Activated CD4-positive, CD25-positive, alpha-beta regulatory T cell treated with anti-CD3 and anti-CD28 coated beads, Interleukin-2, amount 50 U/mL, for 16 hours (primary cell): Measurements from ENCODE around the gene DSTYK.
"Not testable (repeated sequence)": the region's sequence is repeated elsewhere in the genome, so short reads cannot be mapped to it uniquely, and the experiment has no call there.

ENCODE experiments used
- DNase-seq: peaks from one replicate; pipeline ENCODE4 v3.0.0-alpha.2; 2020; ENCODE audit warnings: low read depth, low spot score

Gene DSTYK

DNA sequence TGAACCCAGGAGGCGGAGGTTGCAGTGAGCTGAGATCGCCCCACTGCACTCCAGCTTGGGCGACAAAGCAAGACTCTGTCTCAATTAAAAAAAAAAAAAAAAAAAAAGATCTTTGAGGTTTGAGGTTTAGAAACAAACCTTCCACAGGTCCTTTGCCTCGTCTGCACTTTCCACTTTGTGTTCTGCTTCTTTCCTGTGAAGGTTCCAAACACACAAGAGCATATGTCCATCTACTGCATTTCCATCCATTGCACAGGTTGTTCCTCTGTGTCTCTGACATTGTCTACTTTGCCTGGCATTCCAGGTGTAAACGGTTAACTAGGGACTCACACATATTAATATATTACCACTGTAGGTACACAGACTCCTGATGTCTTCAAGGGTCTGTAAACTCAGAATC is 40.1 kb downstream of the DSTYK start:
- no peak for DNase-seq

GRCh38 chr1:205170532-205171269 is 40.8 kb downstream of the DSTYK start:
- DNase-seq = no peak

GRCh38 chr1:205169248-205169647 is 42.3 kb downstream of the DSTYK start:
- DNase-seq = no peak

DNA sequence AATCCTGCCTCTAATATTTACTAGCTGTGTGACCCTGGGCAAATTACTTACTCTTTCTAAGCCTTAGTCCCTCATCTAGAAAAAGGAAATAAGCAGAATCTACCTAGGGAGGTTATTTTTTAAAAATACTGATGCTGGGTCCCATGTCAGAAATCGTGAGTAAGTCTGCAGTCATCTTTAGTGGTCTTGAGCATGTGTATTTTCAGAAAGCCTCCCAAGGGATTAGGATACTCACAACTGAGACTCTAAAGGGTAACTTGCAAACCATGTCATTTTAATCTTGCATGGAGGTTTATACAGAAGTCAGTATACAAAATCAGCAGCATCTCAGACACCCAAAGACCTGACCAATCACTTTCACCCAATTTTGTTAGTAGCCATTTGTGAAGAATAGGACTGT is 43.2 kb downstream of the DSTYK start:
- no peak for DNase-seq

DNA sequence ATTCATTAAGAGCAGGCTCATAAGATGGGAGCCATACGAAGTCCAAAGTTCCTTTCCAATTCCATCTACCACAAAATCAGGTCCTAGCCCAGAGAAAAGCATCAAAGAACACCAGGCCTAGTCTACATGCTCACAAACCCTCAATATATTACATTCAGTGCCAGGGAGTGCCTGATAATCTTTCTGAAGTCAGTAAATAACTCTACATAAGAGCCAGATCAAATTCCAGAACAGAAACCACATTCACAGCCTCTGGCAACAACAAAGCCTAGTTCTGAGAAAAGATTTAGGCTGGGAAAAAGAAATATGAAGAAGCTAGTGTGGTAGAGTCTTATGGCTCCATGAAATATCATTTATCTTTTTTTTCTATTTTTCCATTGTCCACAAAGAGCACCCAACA is 49.2 kb downstream of the DSTYK start:
- DNase-seq = no peak

GRCh38 chr1:205161076-205161475 is 50.4 kb downstream of the DSTYK start:
- DNase-seq = no peak

DNA sequence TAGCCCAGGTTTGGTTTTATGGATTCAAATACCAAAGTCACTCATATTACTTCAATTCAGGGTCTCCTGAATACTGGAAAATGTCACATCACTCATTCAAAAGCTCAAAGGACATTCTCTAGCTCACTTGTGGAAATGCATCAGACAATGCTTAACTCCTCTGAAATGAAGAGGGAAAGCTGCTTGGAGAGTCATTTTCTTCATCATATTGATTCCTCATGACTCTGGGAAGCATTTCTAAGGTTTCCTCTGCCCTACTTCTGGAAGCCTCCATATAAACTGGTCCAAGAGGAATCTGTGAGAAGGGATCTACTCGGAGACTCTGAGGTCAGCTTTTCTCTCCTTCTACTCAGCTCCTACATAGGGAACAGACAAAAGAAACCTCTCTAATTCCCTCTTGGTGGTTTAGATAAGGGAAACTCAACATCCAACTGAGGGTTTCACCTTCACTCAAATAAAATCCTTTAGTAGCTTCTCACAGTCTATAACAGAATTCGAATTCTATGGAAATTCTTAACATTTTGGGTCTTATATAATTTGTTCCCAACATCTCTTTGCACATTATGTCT is 53.4 kb downstream of the DSTYK start:
- DNase-seq = no peak

- DNase-seq = not testable (repeated sequence)
These were observed 55.7 kb downstream of the DSTYK start for GRCh38 chr1:205155665-205156377.

- DNase-seq = no peak
These were observed 59.0 kb downstream of the DSTYK start for GRCh38 chr1:205152505-205152904.

DNA sequence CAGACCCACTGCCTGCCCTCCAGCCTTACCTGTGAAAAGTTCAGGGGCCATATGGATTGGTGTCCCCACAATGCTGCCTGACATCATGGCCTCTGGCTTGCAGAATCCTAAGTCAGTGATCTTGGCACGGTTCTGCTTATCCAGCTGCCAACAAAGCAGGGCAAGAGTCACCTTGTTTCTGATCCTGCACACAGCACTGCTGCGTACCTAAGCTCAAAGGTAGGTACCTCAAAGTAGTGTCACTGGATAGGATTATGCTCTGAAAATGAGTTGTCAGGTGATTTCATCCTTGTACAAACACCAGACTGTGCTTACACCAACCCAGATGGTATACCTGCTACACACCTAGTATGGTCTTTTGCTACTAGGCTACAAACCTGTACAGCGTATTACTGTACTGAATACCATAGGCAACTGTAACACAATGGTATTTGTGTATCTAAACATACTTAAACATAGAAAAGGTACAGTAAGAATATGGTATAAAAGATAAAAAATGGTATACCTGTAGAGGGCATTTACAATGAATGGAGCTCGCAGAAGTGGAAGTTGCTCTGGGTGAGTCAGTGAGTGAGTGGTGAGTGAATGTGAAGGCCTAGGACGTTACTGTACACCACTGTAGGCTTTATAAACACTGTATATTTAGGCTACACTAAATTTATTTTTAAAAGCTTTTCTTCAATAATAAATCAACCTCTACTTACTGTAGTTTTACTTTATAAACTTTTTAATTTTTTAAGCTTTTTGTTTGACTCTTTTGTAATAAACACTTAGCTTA is 60.7 kb downstream of the DSTYK start:
- no peak for DNase-seq

DNA sequence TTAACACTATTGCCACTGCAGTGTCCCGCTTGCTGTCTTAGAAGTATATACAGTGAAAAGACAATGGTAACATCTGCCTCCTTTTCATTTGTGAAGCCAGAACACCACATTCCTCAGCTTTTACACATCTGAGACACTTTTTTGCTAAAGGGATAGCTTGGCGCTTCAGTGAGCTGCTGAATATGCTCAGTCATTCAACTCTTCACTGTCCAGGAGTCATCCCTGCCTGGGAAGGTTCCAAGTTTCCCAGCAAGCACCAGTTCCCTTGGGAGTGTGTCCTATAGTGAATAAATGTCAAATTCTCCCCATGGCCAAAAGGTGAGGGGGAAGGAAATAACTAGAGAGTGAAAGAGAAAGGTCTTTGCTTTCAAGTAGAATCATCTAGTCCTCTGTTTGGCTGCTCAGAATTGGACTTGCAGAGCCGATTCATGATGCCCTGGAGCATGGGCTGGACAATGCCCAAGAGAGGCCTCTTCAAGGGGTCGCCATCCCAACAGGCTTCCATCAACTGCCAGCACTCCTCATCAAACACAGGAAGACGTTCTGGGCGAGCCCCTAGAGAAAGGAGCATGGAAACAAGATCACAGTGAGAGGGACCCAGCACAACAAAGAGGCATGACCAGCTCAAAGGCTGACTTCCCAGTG is 64.2 kb downstream of the DSTYK start:
- DNase-seq = no peak

GRCh38 chr1:205144751-205145150 is 66.8 kb downstream of the DSTYK start:
- no peak for DNase-seq

DNA sequence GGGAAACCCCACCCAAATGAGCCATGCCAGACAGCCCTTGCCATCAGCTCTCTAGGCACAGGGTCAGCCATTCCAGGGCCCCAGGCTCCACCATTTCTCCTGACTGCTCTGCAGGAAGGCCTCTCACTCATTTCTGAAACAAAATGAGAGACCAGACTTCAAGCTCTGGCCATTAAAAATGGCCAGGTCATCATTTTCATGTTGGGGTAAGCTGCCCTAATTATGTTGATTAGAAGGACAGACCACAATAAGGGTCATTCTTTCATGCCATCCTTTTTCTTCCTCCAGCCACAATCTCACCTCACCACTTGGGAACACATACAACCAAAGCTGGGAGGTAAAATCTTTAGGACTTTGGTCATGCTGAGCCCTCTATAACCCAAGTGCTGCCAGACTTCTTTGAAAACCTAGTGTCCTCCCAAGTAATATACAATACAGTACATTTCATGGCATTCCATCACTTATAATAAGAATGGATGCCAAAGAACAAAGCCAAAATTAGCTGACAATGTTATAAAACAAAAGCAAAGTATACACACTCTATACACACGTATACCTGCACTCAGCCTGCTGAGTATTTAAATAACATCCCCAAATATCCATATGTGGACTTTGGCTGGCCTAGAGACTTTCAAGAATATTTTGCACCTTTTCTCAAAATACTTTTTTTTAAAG is 67.3 kb downstream of the DSTYK start:
- no peak for DNase-seq

GRCh38 chr1:205142102-205142469 is 69.4 kb downstream of the DSTYK start:
- no peak for DNase-seq

- DNase-seq = peak; percentile 47
These were observed 70.0 kb downstream of the DSTYK start for GRCh38 chr1:205141236-205142101.

GRCh38 chr1:205140113-205140512 is 71.4 kb downstream of the DSTYK start:
- no peak for DNase-seq

GRCh38 chr1:205137901-205138300 is 73.6 kb downstream of the DSTYK start:
- no peak for DNase-seq

DNA sequence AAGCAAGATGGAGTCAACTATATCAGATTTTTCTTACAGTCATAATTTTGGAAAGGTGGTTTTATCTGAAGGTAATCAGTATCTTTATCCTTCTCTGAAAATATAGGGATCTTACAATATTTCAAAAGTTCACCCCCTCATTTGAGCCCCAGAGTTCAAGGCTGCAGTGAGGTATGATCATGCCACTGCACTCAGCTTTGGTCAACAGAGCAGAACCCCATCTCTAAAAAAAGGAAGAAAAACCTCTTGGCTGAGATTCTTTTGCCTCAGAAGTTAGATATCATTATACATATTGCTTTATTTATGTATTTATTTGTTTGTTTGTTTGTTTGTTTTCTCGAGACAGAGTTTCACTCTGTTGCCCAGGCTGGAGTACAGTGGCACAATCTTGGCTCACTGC is 78.2 kb downstream of the DSTYK start:
- no peak for DNase-seq

DNA sequence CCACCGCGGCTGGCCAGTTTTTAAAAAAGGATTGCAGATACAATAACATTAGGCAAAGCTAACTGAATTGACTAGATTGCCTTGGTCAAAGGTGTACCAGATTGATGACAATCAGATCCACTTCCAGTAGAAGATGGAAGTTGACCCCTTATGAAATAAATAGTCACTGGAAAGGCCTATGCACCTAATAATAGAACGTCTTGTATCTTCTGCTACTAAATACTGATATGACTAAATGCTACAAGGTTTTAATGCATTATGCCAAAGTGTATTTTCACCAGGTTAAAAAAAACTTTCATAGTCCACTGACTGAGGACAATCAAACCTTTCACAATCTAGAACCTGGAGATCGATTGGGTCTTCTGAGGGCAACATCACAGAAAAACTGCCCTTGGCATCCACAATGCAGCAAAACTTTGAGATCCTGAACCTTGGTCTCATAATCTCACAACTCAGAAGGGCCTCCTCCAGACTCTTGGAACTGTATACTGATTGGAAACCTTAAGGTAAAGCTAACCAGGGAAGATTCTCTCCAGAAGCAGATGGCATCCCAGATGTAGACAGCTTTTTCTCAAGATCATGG is 82.0 kb downstream of the DSTYK start:
- no peak for DNase-seq

DNA sequence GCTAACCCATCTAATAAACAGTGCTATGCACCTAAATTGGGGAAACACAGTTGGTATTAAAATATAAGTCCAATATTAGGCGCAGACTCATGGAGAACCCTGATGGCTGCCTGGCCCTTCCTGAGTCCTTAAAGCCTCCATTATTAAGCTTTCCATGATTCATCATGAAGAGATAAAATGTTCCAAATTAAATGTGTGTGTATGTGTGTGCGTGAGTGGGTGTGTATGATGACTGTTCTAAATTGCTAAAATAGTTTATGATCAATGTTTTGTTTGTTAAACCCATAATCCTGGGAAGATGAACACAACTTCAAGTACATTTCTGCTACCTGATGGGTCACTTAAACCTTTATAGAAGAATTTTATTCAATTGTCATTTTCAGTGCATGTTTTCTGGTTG is 83.5 kb downstream of the DSTYK start:
- DNase-seq = no peak
